ENCODE measurements around the gene ANKRD11.

Gene ANKRD11

GRCh38 chr16:89484923-89485679 is 5.3 kb downstream of the ANKRD11 start:
- FAIRE-seq = peak; percentile 64
- DNase-seq (ENCODE audit: insufficient read length, low spot score) = no peak
- TF ChIP-seq PAX5 (IDR thresholded peaks at IDR 0.05; ENCODE audit: insufficient read depth, low read length, severe bottlenecking) = no peak
- TF ChIP-seq SPI1 (IDR thresholded peaks at IDR 0.05; ENCODE audit: low read depth, low read length) = peak; percentile 83
- TF ChIP-seq POLR2A (IDR thresholded peaks at IDR 0.05; ENCODE audit: low read depth, low read length) = no peak
- TF ChIP-seq TAF1 (IDR thresholded peaks at IDR 0.05; ENCODE audit: low read depth, low read length) = no peak
- TF ChIP-seq POLR2AphosphoS5 (IDR thresholded peaks at IDR 0.05; ENCODE audit: low read depth, low read length) = peak; percentile 47; the same call in 1 of the 2 replicates
- TF ChIP-seq POU2F2 (IDR thresholded peaks at IDR 0.05; ENCODE audit: low read depth, low read length) = no peak

DNA sequence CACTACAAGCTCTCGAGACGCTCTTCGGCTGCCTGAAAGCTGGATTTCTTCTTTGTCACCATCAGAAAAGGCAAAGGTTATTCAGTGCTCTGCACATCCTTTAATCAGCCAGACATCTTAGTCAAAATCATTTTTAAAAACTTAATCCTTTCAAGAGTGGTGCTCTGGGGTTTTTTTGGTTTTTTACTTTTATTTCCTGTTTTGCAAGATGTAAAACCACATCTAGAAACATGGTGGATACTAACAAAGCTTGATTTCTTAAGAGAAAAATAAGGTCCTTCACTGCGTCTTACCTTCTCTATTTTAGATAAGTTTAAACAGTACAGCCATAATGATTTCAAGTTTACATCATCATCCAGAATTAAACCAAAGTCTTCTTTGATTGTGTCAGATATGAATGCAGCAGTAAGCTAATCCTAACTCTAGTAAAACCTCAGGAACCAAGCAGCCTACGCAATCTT is 6.3 kb downstream of the ANKRD11 start:
- TF ChIP-seq TAF1 (IDR thresholded peaks at IDR 0.05; ENCODE audit: low read depth, low read length) (no peak), POU2F2 (IDR thresholded peaks at IDR 0.05; ENCODE audit: low read depth, low read length) (no peak), POLR2AphosphoS5 (IDR thresholded peaks at IDR 0.05; ENCODE audit: low read depth, low read length) (no peak), POLR2A (IDR thresholded peaks at IDR 0.05; ENCODE audit: low read depth, low read length) (no peak), PAX5 (IDR thresholded peaks at IDR 0.05; ENCODE audit: insufficient read depth, low read length, severe bottlenecking) (no peak), SPI1 (IDR thresholded peaks at IDR 0.05; ENCODE audit: low read depth, low read length) (no peak)
- FAIRE-seq = no peak

GRCh38 chr16:89482817-89483205 is 7.5 kb downstream of the ANKRD11 start:
- DNase-seq (ENCODE audit: insufficient read length, low spot score) (no peak), FAIRE-seq (no peak)
- TF ChIP-seq SPI1 (IDR thresholded peaks at IDR 0.05; ENCODE audit: low read depth, low read length) (no peak), POLR2A (IDR thresholded peaks at IDR 0.05; ENCODE audit: low read depth, low read length) (no peak), PAX5 (IDR thresholded peaks at IDR 0.05; ENCODE audit: insufficient read depth, low read length, severe bottlenecking) (no peak), TAF1 (IDR thresholded peaks at IDR 0.05; ENCODE audit: low read depth, low read length) (no peak), POU2F2 (IDR thresholded peaks at IDR 0.05; ENCODE audit: low read depth, low read length) (no peak), POLR2AphosphoS5 (IDR thresholded peaks at IDR 0.05; ENCODE audit: low read depth, low read length) (no peak)

More for the DNA sequence above, 6.3 kb downstream of the ANKRD11 start:
- DNase-seq (ENCODE audit: insufficient read length, low spot score) = no peak

- FAIRE-seq (peak; percentile 35), DNase-seq (ENCODE audit: insufficient read length, low spot score) (no peak)
- TF ChIP-seq TAF1 (IDR thresholded peaks at IDR 0.05; ENCODE audit: low read depth, low read length) (no peak), POU2F2 (IDR thresholded peaks at IDR 0.05; ENCODE audit: low read depth, low read length) (no peak), PAX5 (IDR thresholded peaks at IDR 0.05; ENCODE audit: insufficient read depth, low read length, severe bottlenecking) (no peak), SPI1 (IDR thresholded peaks at IDR 0.05; ENCODE audit: low read depth, low read length) (peak; percentile 52; the same call in 1 of the 2 replicates), POLR2A (IDR thresholded peaks at IDR 0.05; ENCODE audit: low read depth, low read length) (no peak)
Measured at GRCh38 chr16:89482150-89482816, 8.1 kb downstream of the ANKRD11 start.

DNA sequence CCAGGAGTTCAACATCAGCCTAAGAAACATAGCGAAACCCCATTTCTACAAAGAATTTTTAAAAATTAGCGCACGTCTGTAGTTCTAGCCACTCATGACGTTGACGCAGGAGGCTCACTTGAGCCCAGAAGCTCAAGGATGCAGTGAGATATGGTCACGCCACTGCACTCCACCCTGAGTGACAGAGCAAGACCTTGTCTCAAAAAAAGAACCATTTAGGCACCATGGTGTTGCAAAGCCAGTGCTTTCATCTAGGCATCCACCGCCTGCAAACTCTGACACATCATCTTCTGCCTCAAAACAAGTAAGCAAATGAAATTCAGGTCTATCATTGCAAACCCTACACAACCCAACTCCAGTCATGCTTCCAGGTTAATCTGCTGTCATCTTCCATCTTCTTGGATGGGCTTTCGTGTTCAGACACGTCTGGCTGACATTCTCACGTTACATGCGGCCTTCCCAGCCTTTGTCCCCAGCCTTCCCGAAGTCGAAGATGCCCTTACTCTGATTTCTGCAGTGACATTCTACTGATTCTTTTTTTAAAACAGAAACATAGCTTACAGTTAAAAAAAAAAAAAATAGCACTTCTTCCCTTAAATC is 8.9 kb downstream of the ANKRD11 start:
- DNase-seq (ENCODE audit: insufficient read length, low spot score) = no peak
- TF ChIP-seq TAF1 (IDR thresholded peaks at IDR 0.05; ENCODE audit: low read depth, low read length) (no peak), POLR2A (IDR thresholded peaks at IDR 0.05; ENCODE audit: low read depth, low read length) (no peak), PAX5 (IDR thresholded peaks at IDR 0.05; ENCODE audit: insufficient read depth, low read length, severe bottlenecking) (no peak), SPI1 (IDR thresholded peaks at IDR 0.05; ENCODE audit: low read depth, low read length) (no peak), POU2F2 (IDR thresholded peaks at IDR 0.05; ENCODE audit: low read depth, low read length) (no peak), POLR2AphosphoS5 (IDR thresholded peaks at IDR 0.05; ENCODE audit: low read depth, low read length) (no peak)
- no peak for FAIRE-seq

DNA sequence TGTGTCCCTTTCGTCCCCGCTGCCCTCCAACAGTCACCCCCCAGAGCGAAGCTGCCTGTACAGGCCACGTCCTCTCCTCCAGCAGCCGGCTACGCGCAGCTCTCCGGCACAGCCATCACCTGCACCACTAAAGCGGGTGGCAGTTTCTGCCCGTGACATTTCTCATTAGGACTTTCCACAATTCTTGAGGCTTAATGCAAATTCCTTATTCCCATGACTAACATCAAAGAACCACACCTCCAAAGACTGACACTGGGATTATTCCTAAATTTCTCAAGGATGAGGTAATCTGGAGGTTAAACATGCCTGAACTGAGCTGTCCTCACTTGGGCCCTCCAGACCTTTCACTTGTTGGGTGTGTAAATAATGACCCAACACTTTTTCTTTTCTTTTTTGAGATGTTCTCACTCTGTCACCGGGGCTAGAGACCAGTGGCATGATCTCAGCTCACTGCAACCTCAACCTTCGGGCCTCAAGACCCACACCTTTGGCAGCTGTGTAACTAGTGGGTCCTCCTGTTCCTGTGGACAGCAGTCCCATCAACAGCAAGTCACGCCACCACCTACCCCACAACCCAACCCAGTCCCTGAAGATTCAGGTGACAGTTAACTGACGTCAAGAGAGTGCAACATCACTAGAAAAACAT is 11.7 kb downstream of the ANKRD11 start:
- FAIRE-seq = no peak
- TF ChIP-seq POLR2AphosphoS5 (IDR thresholded peaks at IDR 0.05; ENCODE audit: low read depth, low read length) = no peak
- TF ChIP-seq PAX5 (IDR thresholded peaks at IDR 0.05; ENCODE audit: insufficient read depth, low read length, severe bottlenecking) = no peak
- no peak for TF ChIP-seq SPI1 (IDR thresholded peaks at IDR 0.05; ENCODE audit: low read depth, low read length)
- no peak for TF ChIP-seq POLR2A (IDR thresholded peaks at IDR 0.05; ENCODE audit: low read depth, low read length)
- TF ChIP-seq TAF1 (IDR thresholded peaks at IDR 0.05; ENCODE audit: low read depth, low read length) = no peak
- TF ChIP-seq POU2F2 (IDR thresholded peaks at IDR 0.05; ENCODE audit: low read depth, low read length) = no peak
- DNase-seq (ENCODE audit: insufficient read length, low spot score) = no peak

- peak; percentile 84 for FAIRE-seq
- no peak for TF ChIP-seq POLR2AphosphoS5 (IDR thresholded peaks at IDR 0.05; ENCODE audit: low read depth, low read length)
- TF ChIP-seq SPI1 (IDR thresholded peaks at IDR 0.05; ENCODE audit: low read depth, low read length) = peak; percentile 95
- DNase-seq (ENCODE audit: insufficient read length, low spot score) = peak; percentile 48
Measured at GRCh38 chr16:89476811-89477261, 13.5 kb downstream of the ANKRD11 start.

- FAIRE-seq (no peak), DNase-seq (ENCODE audit: insufficient read length, low spot score) (no peak)
- TF ChIP-seq TAF1 (IDR thresholded peaks at IDR 0.05; ENCODE audit: low read depth, low read length) = no peak
- peak; percentile 40; the same call in 1 of the 2 replicates for TF ChIP-seq POLR2AphosphoS5 (IDR thresholded peaks at IDR 0.05; ENCODE audit: low read depth, low read length)
- no peak for TF ChIP-seq POLR2A (IDR thresholded peaks at IDR 0.05; ENCODE audit: low read depth, low read length)
- TF ChIP-seq PAX5 (IDR thresholded peaks at IDR 0.05; ENCODE audit: insufficient read depth, low read length, severe bottlenecking) = no peak
- TF ChIP-seq POU2F2 (IDR thresholded peaks at IDR 0.05; ENCODE audit: low read depth, low read length) = no peak
Measured at GRCh38 chr16:89476379-89476778, 14.0 kb downstream of the ANKRD11 start.

- no peak for DNase-seq (ENCODE audit: insufficient read length, low spot score)
- FAIRE-seq = no peak
- TF ChIP-seq POLR2A (IDR thresholded peaks at IDR 0.05; ENCODE audit: low read depth, low read length) = no peak
- TF ChIP-seq SPI1 (IDR thresholded peaks at IDR 0.05; ENCODE audit: low read depth, low read length) = no peak
- TF ChIP-seq POU2F2 (IDR thresholded peaks at IDR 0.05; ENCODE audit: low read depth, low read length) = no peak
Measured at GRCh38 chr16:89475144-89475543, 15.2 kb downstream of the ANKRD11 start.
